ENCODE results near the gene ADAM33.

ADAM33 gene

GRCh38 chr20:3689978-3690377 is 8.2 kb upstream of the ADAM33 start:
- DNase-seq (ENCODE audit: low read depth), result no peak

- no peak for DNase-seq (ENCODE audit: low read depth)
These were observed 5.8 kb upstream of the ADAM33 start for GRCh38 chr20:3687655-3688054.

- no peak for DNase-seq (ENCODE audit: low read depth)
These were observed 5.1 kb upstream of the ADAM33 start for GRCh38 chr20:3686867-3687321.

DNA sequence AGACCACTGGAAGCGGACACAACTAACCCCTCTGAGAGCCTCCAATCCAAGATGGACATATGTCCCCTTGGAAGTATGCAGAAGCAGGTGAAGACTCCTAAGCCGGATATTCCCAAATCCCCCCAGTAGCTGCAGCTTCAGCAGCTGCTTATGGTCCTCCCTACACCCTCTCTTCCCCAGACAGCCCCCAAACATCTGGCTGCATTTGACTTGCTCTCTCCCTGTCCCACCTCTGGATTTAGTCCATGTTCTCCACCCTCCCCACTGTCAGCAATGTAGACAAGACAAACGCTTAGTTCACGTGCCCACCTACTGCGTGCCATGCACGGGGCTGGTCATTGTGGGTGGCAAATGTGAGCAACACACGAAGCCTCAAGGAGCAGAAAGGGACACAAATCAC is 4.6 kb upstream of the ADAM33 start:
- no peak for DNase-seq (ENCODE audit: low read depth)

GRCh38 chr20:3685341-3685740 is 3.5 kb upstream of the ADAM33 start:
- no peak for DNase-seq (ENCODE audit: low read depth)

- no peak for DNase-seq (ENCODE audit: low read depth)
These were observed 369 bp downstream of the ADAM33 start for GRCh38 chr20:3681352-3681930.

GRCh38 chr20:3680701-3681351 is 984 bp downstream of the ADAM33 start:
- no peak for DNase-seq (ENCODE audit: low read depth)

DNA sequence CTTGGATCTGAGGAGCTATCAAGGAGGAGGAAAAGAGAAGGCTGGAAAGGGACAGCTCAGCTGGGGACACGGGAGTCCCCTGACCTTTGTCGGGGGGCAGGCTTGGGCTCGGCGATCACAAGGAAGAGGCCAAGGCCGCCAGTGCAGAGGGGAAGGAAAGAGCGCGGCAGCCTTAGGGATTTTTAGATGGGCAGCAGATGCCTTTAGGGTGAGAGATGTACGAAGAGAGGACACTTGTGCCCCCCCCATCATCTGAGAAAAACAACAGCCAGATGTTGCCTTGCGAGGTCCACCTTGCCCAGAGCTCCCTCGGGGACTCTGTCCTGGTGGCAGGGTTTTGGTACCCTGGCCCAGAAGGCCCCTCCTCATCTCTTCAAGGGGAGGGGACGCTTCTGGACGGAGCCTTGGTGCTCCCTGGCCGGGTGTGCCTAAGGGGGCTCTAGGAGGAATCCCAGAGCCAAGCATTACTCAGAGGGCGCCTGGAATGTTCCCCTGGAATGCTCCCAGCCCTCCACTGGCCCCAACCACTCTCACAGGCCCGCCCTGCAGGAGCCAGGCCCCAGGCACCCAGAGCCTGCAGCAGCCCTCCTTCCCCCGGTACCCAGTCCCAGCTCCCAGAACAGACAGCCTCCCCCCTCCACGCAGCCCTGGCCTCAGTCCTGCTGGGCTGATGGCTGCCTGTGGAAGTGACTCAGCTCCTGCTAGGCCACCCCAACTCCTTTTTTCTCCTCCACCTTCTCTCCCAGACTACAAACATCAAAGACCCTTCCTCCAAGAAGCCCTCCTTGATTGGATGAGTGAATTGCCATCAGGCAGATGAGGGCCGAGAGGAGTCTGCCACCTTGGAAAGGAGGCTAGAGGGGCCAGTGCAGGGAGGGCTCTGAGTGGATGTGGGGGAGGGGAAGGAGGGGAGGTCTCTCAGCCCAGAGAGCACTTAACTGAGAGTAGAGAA is 1.8 kb downstream of the ADAM33 start:
- DNase-seq (ENCODE audit: low read depth), result no peak

DNA sequence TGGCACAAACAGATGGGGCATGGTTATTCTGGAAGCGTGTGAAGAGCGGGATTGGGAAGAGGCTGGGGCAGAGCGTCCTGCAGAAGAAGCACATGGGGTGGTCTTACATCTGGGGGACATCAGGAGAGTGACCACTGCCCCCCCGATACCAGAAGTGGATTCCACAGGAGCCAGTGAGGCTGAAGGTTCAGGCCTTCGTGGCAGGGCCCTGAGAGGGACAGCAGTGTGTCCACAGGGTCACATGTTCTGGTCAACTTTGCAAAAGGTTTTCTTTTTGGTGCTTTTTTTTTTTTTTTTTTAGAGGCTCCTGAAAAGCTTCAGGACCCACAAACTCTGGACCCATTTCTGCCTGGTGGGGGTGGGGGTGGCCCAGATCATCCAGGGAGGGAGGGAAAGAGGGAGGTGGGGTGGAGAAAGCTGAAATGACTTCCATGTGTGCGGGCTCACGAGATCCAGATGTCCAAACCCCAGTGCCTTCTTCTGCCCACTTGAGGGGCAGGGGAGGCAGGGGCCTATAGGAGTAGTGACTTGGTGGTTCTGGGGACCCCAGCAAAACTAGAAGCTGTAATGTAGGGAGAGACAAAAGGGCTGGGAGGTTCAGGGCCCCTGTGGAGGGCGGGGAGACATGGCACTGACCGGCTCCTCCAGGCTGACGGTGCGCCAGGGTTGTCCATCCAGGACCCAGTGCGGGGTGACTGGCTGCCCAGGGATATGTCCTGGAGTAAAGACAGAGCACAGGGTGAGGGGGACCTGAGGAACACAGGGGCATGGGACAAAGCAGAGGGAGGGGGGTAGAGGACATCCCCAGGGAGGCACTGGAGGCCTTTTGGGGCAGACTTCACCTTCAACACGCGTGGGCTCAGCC is 2.7 kb downstream of the ADAM33 start:
- no peak for DNase-seq (ENCODE audit: low read depth)

GRCh38 chr20:3678198-3678597 is 3.6 kb downstream of the ADAM33 start:
- no peak for DNase-seq (ENCODE audit: low read depth)

DNA sequence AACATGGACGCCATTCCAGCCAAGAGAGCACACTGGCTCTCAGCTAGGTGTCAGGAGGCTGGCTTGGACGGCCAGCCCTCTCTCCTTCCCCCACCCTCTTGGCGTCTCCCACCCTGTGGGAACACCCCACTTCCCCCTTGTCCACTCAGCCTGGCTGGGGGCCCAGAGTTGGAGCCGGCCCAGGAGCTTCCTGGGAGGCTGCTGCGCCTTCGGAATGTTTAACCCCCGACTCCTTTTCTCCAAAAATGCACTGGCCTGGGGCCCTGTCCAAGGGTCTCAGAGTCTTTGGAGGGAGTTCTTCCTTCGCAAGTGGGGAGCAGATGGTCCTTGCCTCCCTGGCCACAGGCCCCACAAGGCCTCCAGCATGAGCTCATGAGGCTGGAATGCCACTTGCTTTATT is 4.1 kb downstream of the ADAM33 start:
- no peak for DNase-seq (ENCODE audit: low read depth)

DNA sequence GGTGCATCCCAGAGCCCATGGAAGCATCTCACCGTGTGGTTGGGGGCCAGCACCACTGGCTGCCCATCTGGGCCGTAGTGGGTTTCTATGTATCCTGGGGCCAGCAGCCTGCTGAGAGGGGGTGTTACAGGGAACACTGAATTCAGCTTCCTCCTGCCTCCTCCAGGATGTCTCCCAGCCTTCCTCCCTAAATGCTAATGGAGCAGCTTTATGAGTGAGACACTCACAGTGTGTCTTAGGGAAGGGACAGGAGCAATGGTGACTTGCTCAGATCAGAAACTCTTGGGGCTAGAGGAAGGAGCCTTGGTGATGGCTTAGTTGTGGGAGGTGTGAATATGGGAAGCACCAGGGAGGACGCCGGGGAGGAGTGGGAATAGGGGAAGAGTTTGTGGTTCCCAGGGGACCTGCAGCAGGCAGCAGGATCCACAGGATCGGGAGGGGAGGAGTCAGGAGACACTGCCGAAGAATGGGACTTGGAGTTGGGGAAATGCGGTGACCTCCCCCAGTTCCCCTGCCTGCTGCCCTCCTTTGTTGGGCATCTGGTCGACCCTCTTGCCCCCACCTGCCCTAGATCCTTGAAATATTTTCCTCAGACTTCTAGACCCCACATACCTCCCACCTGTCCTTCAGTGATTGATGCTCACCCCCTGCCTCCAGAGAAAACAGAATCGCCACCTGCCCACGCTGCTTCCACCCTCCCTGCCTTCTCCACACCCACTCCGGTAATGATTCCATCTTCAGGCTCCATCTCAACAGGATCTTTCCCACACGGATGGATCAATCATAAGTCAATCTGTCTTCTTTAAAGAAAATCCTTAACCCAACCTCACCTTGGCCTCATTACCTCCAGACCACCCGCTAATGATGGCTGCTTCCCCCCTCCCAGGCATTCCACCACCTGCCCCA is 6.6 kb downstream of the ADAM33 start:
- no peak for DNase-seq (ENCODE audit: low read depth)

GRCh38 chr20:3674447-3674846 is 7.4 kb downstream of the ADAM33 start:
- DNase-seq (ENCODE audit: low read depth), result no peak

GRCh38 chr20:3673221-3674070 is 8.4 kb downstream of the ADAM33 start:
- no peak for DNase-seq (ENCODE audit: low read depth)

DNA sequence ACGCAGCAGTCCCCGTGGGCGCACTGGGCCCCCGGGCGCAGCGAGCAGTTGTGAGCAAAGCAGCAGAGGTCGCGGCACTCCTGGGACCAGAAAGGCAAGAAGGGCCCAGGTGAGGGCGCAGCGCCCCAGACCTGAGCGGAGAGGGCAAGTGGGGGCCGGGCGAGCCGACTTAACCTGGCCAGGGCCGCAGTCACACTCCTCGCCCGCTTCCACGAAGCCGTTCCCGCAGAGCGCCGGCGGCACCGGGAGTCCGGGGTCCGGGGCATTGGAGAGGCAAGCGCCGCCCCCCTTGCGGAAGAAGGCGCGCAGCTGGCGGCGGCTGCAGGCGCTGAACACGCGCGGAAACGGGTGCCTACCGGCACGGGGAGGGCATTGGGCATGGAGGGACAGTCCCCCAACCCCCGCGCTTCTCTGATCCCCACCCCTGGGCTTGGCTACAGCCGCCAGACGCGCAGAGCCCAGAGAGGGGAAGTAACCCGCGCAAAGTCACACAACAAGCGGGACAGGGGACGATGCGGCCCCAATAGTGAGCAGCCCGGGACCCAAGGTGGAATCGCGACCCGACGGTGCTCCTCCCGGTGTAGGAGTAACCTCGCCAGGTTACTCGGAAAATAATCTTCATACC is 9.2 kb downstream of the ADAM33 start:
- DNase-seq (ENCODE audit: low read depth), result no peak

GRCh38 chr20:3671986-3672546 is 9.7 kb downstream of the ADAM33 start:
- DNase-seq (ENCODE audit: low read depth), result no peak

- DNase-seq (ENCODE audit: low read depth), result no peak
These were observed 10.9 kb downstream of the ADAM33 start for GRCh38 chr20:3670945-3671344.

DNA sequence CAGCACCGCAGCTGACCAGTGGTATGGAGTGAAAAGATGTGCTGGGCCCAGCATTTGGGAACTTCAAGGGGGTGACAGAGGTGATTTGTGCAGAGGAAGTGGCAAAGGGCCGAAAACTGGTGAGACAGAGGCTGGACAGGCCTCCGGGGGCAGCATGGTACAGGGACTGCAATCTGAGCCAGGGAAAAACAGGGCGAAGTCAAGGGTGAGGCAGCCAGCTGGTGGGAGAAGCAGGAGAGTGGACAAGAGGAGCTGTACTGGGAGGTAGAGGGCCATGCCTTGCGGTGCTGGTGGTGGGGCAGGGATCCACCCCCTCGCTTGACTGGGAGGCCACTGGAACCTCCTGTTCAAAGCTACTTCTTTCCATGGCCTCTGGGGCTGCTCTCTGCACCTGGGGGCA is 11.3 kb downstream of the ADAM33 start:
- DNase-seq (ENCODE audit: low read depth), result no peak

GRCh38 chr20:3669710-3670367 is 12.0 kb downstream of the ADAM33 start:
- DNase-seq (ENCODE audit: low read depth), result no peak

Data from stimulated activated CD4-positive, alpha-beta T cell treated with anti-CD3 and anti-CD28 coated beads, Interleukin-2, amount 100 ng/mL, for 4 hours (primary cell).